ENCODE data around the gene HTRA3.

DNA sequence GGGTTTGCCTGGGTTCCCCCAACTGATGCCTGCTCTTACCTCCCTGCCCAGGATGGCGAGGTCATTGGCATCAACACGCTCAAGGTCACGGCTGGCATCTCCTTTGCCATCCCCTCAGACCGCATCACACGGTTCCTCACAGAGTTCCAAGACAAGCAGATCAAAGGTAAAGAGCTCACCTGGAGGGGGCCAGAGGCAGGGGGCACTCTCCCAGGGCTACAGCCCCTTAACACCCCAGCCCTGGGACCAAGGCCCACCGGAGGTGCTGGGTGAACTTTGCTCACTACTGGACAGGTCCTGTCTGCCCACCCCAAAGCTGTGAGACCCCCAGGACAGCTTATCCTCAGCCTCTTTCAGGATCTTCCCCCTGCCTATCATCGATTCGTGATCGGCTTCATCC lies 24.5 kb downstream of the HTRA3 start:
- TF ChIP-seq POLR2A (IDR thresholded peaks at IDR 0.05), result no peak
- TF ChIP-seq, protein P1, sequence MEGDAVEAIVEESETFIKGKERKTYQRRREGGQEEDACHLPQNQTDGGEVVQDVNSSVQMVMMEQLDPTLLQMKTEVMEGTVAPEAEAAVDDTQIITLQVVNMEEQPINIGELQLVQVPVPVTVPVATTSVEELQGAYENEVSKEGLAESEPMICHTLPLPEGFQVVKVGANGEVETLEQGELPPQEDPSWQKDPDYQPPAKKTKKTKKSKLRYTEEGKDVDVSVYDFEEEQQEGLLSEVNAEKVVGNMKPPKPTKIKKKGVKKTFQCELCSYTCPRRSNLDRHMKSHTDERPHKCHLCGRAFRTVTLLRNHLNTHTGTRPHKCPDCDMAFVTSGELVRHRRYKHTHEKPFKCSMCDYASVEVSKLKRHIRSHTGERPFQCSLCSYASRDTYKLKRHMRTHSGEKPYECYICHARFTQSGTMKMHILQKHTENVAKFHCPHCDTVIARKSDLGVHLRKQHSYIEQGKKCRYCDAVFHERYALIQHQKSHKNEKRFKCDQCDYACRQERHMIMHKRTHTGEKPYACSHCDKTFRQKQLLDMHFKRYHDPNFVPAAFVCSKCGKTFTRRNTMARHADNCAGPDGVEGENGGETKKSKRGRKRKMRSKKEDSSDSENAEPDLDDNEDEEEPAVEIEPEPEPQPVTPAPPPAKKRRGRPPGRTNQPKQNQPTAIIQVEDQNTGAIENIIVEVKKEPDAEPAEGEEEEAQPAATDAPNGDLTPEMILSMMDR (IDR thresholded peaks at IDR 0.05), result no peak
